ENCODE results near the gene INPP5K.
A peak's percentile ranks its signal among the peaks of the same experiment; 100 is the strongest.
"Not testable (repeated sequence)": the region's sequence is repeated elsewhere in the genome, so short reads cannot be mapped to it uniquely, and the experiment has no call there.

Gene INPP5K

DNA sequence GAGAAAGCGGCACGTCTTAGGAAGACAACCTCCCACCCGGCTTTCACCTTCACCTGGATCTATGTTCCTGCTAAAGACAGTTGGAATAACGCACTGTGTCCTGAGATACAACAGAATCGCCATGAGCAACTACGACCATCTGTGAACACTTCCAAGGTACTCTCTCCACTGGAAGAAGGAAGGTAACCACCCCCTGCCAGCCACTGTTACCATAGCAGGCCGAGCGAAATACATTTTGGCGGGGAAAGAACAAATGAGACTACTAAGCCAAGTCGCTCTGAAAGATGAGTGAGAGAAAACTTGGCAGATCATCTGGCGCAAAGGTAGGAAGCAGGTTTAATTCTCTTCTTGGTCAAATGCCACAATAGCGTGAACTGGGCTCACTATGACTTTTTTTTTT lies 70.2 kb downstream of the INPP5K start:
- WGBS = 99% methylated on average over 12 of the region's 12 CpGs
- Histone ChIP-seq H2AFZ (ENCODE audit: low read depth, low read length) (no peak overlapping the region), H2BK120ac (ENCODE audit: low read depth, low read length) (no peak overlapping the region), H3K27ac (ENCODE audit: low read length, poor library complexity, severe bottlenecking) (no peak overlapping the region), H3K4ac (ENCODE audit: low read depth in 1 of 2, low read length in 2 of 2) (no peak overlapping the region), H3K23ac (ENCODE audit: low read length in 2 of 2) (no peak overlapping the region), H2BK5ac (ENCODE audit: low read depth, low read length, poor library complexity, severe bottlenecking) (no peak overlapping the region), H3K9ac (ENCODE audit: low read length) (no peak overlapping the region), H4K91ac (ENCODE audit: low read length) (no peak overlapping the region), H3K4me1 (ENCODE audit: control insufficient read depth, insufficient read depth, low read depth, low read length) (no peaks in the 10 kb centered on the region), H4K8ac (ENCODE audit: low read length) (peak overlapping the region; percentile 53), H2BK12ac (ENCODE audit: low read length in 2 of 2) (no peak overlapping the region), H3K79me1 (replicated peaks; ENCODE audit: low read length, poor library complexity, severe bottlenecking) (no peaks in the 10 kb centered on the region), H2AK5ac (ENCODE audit: low read length, severe bottlenecking) (no peak overlapping the region), H2BK15ac (ENCODE audit: low read depth, poor library complexity, severe bottlenecking) (no peak overlapping the region), H3K4me2 (ENCODE audit: low read length, poor library complexity, severe bottlenecking) (no peak overlapping the region), H3K9me3 (ENCODE audit: control insufficient read depth, low read length) (no peaks in the 10 kb centered on the region), H3K36me3 (ENCODE audit: control insufficient read depth in 1 of 2, insufficient read depth in 2 of 2, low read depth in 1 of 2, low read length in 2 of 2) (peaks cover 13 to 30% of the 10 kb centered on the region in 2 experiments), H3K27me3 (ENCODE audit: control insufficient read depth in 1 of 2, insufficient read depth in 1 of 2, low read length in 2 of 2) (no peaks in the 10 kb centered on the region), H3K4me3 (ENCODE audit: insufficient read depth in 1 of 2, low read depth in 1 of 2, low read length in 2 of 2) (no peak overlapping the region), H3K18ac (ENCODE audit: low read depth in 1 of 2, low read length in 2 of 2) (no peak overlapping the region), H3K14ac (ENCODE audit: low read length in 2 of 2) (no peak overlapping the region)
- no peak for DNase-seq

DNA sequence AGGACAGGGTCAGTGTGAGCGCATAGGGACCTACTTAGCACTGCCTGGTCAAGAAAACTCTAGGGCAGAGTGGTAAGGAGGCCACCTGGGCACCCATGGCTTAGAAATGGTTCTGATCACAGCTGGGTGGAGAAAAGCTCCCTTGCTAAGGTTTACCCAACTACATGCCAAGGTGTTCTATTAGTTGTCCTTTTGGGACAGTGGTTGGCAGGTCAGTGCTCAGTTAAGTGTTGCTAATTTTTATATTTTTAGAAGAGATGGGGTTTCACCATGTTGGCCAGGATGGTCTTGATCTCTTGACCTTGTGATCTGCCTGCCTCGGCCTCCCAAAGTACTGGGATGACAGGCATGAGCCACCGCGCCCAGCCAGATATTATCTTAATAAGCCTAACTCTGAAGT lies 70.7 kb downstream of the INPP5K start:
- DNase-seq; H2AFZ ChIP-seq (ENCODE audit: low read depth, low read length); H3K23ac ChIP-seq (ENCODE audit: low read length in 2 of 2); H3K4me1 ChIP-seq (ENCODE audit: control insufficient read depth, insufficient read depth, low read depth, low read length); H3K18ac ChIP-seq (ENCODE audit: low read depth in 1 of 2, low read length in 2 of 2); H3K4me3 ChIP-seq (ENCODE audit: insufficient read depth in 1 of 2, low read depth in 1 of 2, low read length in 2 of 2); H4K8ac ChIP-seq (ENCODE audit: low read length); H2BK15ac ChIP-seq (ENCODE audit: low read depth, poor library complexity, severe bottlenecking); H3K9ac ChIP-seq (ENCODE audit: low read length); H2BK12ac ChIP-seq (ENCODE audit: low read length in 2 of 2); H3K9me3 ChIP-seq (ENCODE audit: control insufficient read depth, low read length); H3K4ac ChIP-seq (ENCODE audit: low read depth in 1 of 2, low read length in 2 of 2); H2AK5ac ChIP-seq (ENCODE audit: low read length, severe bottlenecking); H3K27me3 ChIP-seq (ENCODE audit: control insufficient read depth in 1 of 2, insufficient read depth in 1 of 2, low read length in 2 of 2); H2BK120ac ChIP-seq (ENCODE audit: low read depth, low read length); H3K4me2 ChIP-seq (ENCODE audit: low read length, poor library complexity, severe bottlenecking); H2BK5ac ChIP-seq (ENCODE audit: low read depth, low read length, poor library complexity, severe bottlenecking); H3K79me1 ChIP-seq (replicated peaks; ENCODE audit: low read length, poor library complexity, severe bottlenecking); H3K27ac ChIP-seq (ENCODE audit: low read length, poor library complexity, severe bottlenecking); H3K14ac ChIP-seq (ENCODE audit: low read length in 2 of 2); H4K91ac ChIP-seq (ENCODE audit: low read length): not testable (repeated sequence)
- peaks cover 16 to 34% of the 10 kb centered on the region in 2 experiments for H3K36me3 ChIP-seq (ENCODE audit: control insufficient read depth in 1 of 2, insufficient read depth in 2 of 2, low read depth in 1 of 2, low read length in 2 of 2)
- WGBS = 100% methylated on average over 4 of the region's 4 CpGs

Measured in mesenchymal stem cell (in vitro differentiated cells and primary cell).